ENCODE data around the gene CNTN4. TPM values are rescaled to one million over a fixed set of nuclear protein-coding genes. Genes with fewer than 3 reads are reported as not detected.
"Not testable (repeated sequence)": the region's sequence is repeated elsewhere in the genome, so short reads cannot be mapped to it uniquely, and the experiment has no call there.

The CNTN4 gene
- total RNA-seq, 6 donors from 2014 or later, result 1.0 to 13.5 (median 6.3) TPM

DNA sequence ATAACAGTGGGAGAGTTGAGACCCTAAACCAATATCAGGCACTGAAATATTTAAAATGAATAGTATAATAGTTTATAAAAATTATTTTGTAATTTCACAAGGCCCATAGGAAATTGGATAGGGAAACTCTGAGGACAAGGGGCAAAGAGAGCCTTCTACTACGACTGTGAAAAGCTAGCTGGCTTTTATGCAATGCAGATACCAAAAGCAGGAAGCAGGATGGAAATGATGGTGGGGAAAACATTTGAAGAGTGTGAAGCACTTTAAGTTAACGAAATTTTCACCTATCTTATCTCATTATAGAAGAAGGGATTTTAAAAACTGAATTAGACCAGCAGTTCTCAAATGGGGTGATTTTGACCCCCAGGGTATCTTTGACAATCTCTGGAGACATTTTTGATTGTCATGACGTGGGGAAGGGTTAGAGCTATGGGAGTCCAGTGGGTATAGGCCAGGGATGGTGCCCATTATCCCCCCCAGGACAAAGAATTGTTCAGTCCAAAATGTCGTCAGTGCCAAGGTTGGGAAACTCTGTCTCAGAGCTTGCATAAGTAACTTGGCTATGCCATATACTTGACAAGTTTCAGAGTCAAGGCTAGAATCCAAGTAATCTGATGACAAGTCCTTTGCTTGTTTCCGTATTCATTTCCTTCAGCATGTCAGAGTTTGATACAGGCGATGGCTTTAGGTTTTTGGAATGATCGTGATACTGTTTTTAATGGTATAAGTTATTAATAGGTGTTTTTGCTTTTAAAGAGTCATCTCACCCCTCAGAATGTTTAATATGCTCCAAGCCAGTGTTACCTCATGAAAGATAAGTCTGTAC is 885.6 kb downstream of the CNTN4 start:
- no peaks in the 10 kb centered on the region for H3K27me3 ChIP-seq
- H3K9me3 ChIP-seq, result no peaks in the 10 kb centered on the region
- H3K36me3 ChIP-seq, result no peaks in the 10 kb centered on the region
- H3K27ac ChIP-seq, result no peak overlapping the region
- no peak for DNase-seq
- no peak overlapping the region for H3K4me3 ChIP-seq
- no peak for TF ChIP-seq POLR2AphosphoS5 (IDR thresholded peaks at IDR 0.05)
- TF ChIP-seq, protein P1, sequence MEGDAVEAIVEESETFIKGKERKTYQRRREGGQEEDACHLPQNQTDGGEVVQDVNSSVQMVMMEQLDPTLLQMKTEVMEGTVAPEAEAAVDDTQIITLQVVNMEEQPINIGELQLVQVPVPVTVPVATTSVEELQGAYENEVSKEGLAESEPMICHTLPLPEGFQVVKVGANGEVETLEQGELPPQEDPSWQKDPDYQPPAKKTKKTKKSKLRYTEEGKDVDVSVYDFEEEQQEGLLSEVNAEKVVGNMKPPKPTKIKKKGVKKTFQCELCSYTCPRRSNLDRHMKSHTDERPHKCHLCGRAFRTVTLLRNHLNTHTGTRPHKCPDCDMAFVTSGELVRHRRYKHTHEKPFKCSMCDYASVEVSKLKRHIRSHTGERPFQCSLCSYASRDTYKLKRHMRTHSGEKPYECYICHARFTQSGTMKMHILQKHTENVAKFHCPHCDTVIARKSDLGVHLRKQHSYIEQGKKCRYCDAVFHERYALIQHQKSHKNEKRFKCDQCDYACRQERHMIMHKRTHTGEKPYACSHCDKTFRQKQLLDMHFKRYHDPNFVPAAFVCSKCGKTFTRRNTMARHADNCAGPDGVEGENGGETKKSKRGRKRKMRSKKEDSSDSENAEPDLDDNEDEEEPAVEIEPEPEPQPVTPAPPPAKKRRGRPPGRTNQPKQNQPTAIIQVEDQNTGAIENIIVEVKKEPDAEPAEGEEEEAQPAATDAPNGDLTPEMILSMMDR (IDR thresholded peaks at IDR 0.05), result no peak
- TF ChIP-seq EP300 (IDR thresholded peaks at IDR 0.05), result no peak
- no peak for TF ChIP-seq POLR2A (IDR thresholded peaks at IDR 0.05)
- H3K4me1 ChIP-seq, result no peaks in the 10 kb centered on the region
- WGBS, 2 donors, result 73 to 79% methylated on average over 7 of the region's 7 CpGs
- no peak for ATAC-seq (ENCODE audit: low FRiP score in 2 of 2)

DNA sequence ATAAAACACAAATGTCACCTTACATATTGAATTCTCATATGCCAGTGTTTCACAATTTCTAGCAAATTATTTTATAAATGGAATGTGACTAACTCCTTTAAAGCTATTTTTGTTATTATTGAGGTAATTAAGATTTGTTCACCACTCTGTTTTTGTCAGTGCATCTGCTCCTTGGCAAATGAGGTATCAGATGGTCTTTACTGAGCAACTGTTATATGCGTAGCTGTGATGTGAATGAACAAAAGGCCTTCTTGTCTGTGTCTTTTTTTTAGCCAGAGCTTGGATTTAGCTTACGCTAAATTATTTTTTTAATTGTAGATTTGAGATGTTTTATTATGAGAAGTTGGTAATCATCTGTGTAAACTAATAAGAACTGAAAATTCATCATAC is 886.2 kb downstream of the CNTN4 start:
- Histone ChIP-seq H3K36me3 (no peaks in the 10 kb centered on the region), H3K4me3 (no peak overlapping the region), H3K9me3 (no peaks in the 10 kb centered on the region), H3K4me1 (no peaks in the 10 kb centered on the region), H3K27me3 (no peaks in the 10 kb centered on the region), H3K27ac (no peak overlapping the region)
- ATAC-seq (ENCODE audit: low FRiP score in 2 of 2) (no peak), DNase-seq (no peak)
- WGBS, 2 donors, result 93% methylated on average over 2 of the region's 2 CpGs
- TF ChIP-seq, protein P1 (IDR thresholded peaks at IDR 0.05), result no peak
- TF ChIP-seq EP300 (IDR thresholded peaks at IDR 0.05), result no peak
- TF ChIP-seq POLR2A (IDR thresholded peaks at IDR 0.05), result no peak
- no peak for TF ChIP-seq POLR2AphosphoS5 (IDR thresholded peaks at IDR 0.05)

DNA sequence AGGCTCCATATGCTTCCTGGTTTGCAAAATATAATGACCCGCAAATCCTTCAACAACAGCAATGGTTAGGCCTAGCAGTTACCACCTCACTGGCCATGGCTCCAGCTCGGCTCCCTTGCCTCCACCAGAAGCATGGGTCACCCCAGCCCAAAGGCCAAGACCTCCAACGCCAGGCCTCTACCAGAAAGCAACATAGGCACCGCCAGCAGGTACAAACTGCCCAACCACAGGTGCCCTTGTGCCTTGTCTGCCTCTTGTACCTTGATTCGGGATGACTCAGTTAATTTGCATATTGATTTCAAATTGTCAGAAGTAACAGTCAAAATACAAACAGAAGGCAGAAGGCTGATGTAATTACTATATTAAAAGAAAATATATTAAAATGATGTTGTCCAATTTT is 886.8 kb downstream of the CNTN4 start:
- 93% methylated on average over 5 of the region's 5 CpGs for WGBS, 2 donors
- H3K9me3 ChIP-seq, result no peaks in the 10 kb centered on the region
- no peak overlapping the region for H3K4me3 ChIP-seq
- no peaks in the 10 kb centered on the region for H3K4me1 ChIP-seq
- no peak overlapping the region for H3K27ac ChIP-seq
- H3K27me3 ChIP-seq, result no peaks in the 10 kb centered on the region
- no peak for DNase-seq
- ATAC-seq (ENCODE audit: low FRiP score in 2 of 2), result no peak
- TF ChIP-seq POLR2A (IDR thresholded peaks at IDR 0.05) (no peak), POLR2AphosphoS5 (IDR thresholded peaks at IDR 0.05) (no peak), EP300 (IDR thresholded peaks at IDR 0.05) (no peak)
- TF ChIP-seq, protein P1 (IDR thresholded peaks at IDR 0.05), result no peak
- H3K36me3 ChIP-seq, result no peaks in the 10 kb centered on the region

DNA sequence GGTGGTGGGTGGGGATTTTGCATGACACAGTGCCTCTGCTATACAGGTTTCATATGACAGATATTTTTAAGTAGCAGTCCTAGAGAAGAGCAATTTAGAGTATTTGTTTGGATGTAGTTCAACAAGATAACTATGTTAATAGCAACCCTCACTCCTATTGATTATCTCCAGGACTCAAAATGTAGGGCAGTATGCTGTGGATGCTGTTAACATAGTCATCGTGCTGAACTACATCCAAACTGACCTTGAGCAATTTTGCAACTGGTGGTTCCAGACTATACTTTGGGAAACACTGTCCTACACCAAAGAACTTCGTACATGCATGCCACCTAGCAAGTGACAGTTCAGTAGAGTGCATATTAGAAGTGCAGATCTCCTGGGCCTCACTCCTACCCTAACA is 893.9 kb downstream of the CNTN4 start:
- TF ChIP-seq POLR2AphosphoS5 (IDR thresholded peaks at IDR 0.05), result no peak
- TF ChIP-seq, protein P1 (IDR thresholded peaks at IDR 0.05), result no peak
- TF ChIP-seq POLR2A (IDR thresholded peaks at IDR 0.05), result no peak
- no peak for TF ChIP-seq EP300 (IDR thresholded peaks at IDR 0.05)
- DNase-seq, result no peak

DNA sequence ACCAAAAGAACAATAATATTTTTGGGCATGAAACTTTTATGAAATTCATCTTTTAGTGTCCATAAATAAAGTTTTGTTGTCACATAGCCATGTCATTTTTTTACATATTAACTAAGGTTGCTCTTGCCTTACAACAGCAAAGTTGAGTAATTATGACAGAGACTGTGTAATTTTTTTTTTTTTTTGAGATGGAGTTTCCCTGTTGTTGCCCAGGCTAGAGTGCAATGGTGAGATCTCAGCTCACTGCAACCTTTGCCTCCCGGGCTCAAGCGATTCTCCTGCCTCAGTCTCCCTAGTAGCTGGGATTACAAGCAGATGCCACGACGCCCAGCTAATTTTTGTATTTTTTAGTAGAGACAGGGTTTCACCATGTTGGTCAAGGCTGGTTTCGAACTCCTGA is 894.5 kb downstream of the CNTN4 start:
- 86 to 93% methylated on average over 5 of the region's 5 CpGs for WGBS, 2 donors
- not testable (repeated sequence) for H3K27me3 ChIP-seq, H3K27ac ChIP-seq

More for the DNA sequence above, 893.9 kb downstream of the CNTN4 start:
- WGBS, 2 donors, result 61 to 67% methylated on average over 2 of the region's 2 CpGs
- no peak overlapping the region for H3K4me3 ChIP-seq
- no peaks in the 10 kb centered on the region for H3K36me3 ChIP-seq
- no peak for ATAC-seq (ENCODE audit: low FRiP score in 2 of 2)
- no peaks in the 10 kb centered on the region for H3K4me1 ChIP-seq
- no peaks in the 10 kb centered on the region for H3K27me3 ChIP-seq
- H3K27ac ChIP-seq, result no peak overlapping the region
- H3K9me3 ChIP-seq, result no peaks in the 10 kb centered on the region

More for the DNA sequence above, 894.5 kb downstream of the CNTN4 start:
- not testable (repeated sequence) for H3K4me3 ChIP-seq; ATAC-seq (ENCODE audit: low FRiP score in 2 of 2); H3K9me3 ChIP-seq; DNase-seq; H3K4me1 ChIP-seq; H3K36me3 ChIP-seq

All from upper lobe of left lung (tissue), 6 donors.